Endothelial cell of umbilical vein (primary cell): ENCODE data around the gene SEMA4F. TPM values are rescaled to one million over a fixed set of nuclear protein-coding genes. Genes with fewer than 3 reads are reported as not detected.

Experiments used
- BruUV-seq: library from RNA; stranded (reverse); fragments of 400-500 nt; replicated peaks from 2 replicates; lab custom pipeline; 2021; lab: Mats Ljungman, UMichigan
- CTCF ChIA-PET: fragments of 300-600, 350-600 bp; sonication (Branson Sonifier 250); formaldehyde crosslinking; loops from one replicate; lab custom pipeline; 2021; ENCODE audit warnings: antibody characterized with exemption, inconsistent platforms; lab: Charles Lee
- POLR2A ChIA-PET: fragments of 300-600, 350-600 bp; sonication (Branson Sonifier 250); formaldehyde crosslinking; loops from one replicate; lab custom pipeline; 2021; ENCODE audit warnings: antibody characterized with exemption, inconsistent platforms; lab: Charles Lee
- DNase-seq: peaks from one replicate; pipeline ENCODE4 v3.0.0-alpha.2; 2011; ENCODE audit warnings: low read depth, low spot score
- FAIRE-seq: peaks from 2 replicates; lab custom pipeline; 2011; peaks lifted over from hg19 to GRCh38; lab: Jason Lieb, UNC
- H2AFZ ChIP-seq: 2 replicates; pipeline ENCODE4 v1.6.0; 2012; ENCODE audit warnings: low read depth, low read length, control low read depth, inconsistent platforms
- H3K27ac ChIP-seq: 2 replicates; pipeline ENCODE4 v1.5.1; 2011; ENCODE audit warnings: low read depth, mild to moderate bottlenecking, control low read depth, low read length, moderate library complexity; ENCODE audit not compliant: insufficient read depth
- H3K27me3 ChIP-seq, 2 experiments: 2 replicates each; pipeline versions ENCODE4 v1.6.0 to v1.6.1; 2011; ENCODE audit warnings: low read length in 2 of 2, mixed read lengths in 1 of 2; ENCODE audit not compliant: control insufficient read depth in 2 of 2, insufficient read depth in 2 of 2
- H3K36me3 ChIP-seq, 2 experiments: 2 replicates in 1 of 2; 3 replicates in 1 of 2; pipeline ENCODE4 v1.5.1; 2011; ENCODE audit warnings: low read length in 2 of 2, mild to moderate bottlenecking in 1 of 2, moderate library complexity in 1 of 2; ENCODE audit not compliant: control insufficient read depth in 2 of 2, insufficient read depth in 2 of 2; ENCODE audit errors: extremely low read depth in 1 of 2
- H3K4me1 ChIP-seq: 3 replicates; pipeline ENCODE4 v1.5.1; 2011; ENCODE audit warnings: mild to moderate bottlenecking, low read length; ENCODE audit not compliant: control insufficient read depth, insufficient read depth; ENCODE audit errors: extremely low read depth
- H3K4me2 ChIP-seq: 2 replicates; pipeline ENCODE4 v1.6.1; 2011; ENCODE audit warnings: low read length, control low read depth, mixed read lengths; ENCODE audit not compliant: insufficient read depth
- H3K4me3 ChIP-seq, 3 experiments: fragments of 200-600 bp in 1 of 3; sonication (generic), shearing (Covaris generic) in 1 of 3; replicated peaks in 1 of 3; 2 replicates each; pipeline ENCODE4 v1.5.1; 2011 to 2016; ENCODE audit warnings: control low read depth in 3 of 3, low read length in 3 of 3, mild to moderate bottlenecking in 2 of 3, inconsistent platforms in 1 of 3, low read depth in 1 of 3, moderate library complexity in 1 of 3; ENCODE audit not compliant: insufficient read depth in 1 of 3
- H3K79me2 ChIP-seq: 2 replicates; pipeline ENCODE4 v1.6.0; 2012; ENCODE audit warnings: low read length, inconsistent platforms; ENCODE audit not compliant: control insufficient read depth, insufficient read depth
- H3K9ac ChIP-seq: replicated peaks from 2 replicates; pipeline ENCODE3; 2011; ENCODE audit warnings: low read length, control low read depth; ENCODE audit not compliant: insufficient read depth; ENCODE audit errors: extremely low read depth
- H3K9me1 ChIP-seq: replicated peaks from 3 replicates; pipeline ENCODE4 v1.6.0; 2011; ENCODE audit warnings: mild to moderate bottlenecking, low read length; ENCODE audit not compliant: control insufficient read depth, insufficient read depth; ENCODE audit errors: extremely low read depth
- H3K9me3 ChIP-seq: replicated peaks from 2 replicates; pipeline ENCODE4 v1.5.1; 2012; ENCODE audit warnings: low read length, inconsistent platforms; ENCODE audit not compliant: control insufficient read depth, insufficient read depth
- H4K20me1 ChIP-seq: replicated peaks from 2 replicates; pipeline ENCODE3; 2011; ENCODE audit warnings: mild to moderate bottlenecking, low read length; ENCODE audit not compliant: control insufficient read depth, insufficient read depth; ENCODE audit errors: extremely low read depth
- FOS ChIP-seq: IDR thresholded peaks from 2 replicates; pipeline ENCODE4 v1.6.1; 2011; ENCODE audit warnings: mild to moderate bottlenecking, low read length, moderate library complexity, borderline replicate concordance; ENCODE audit not compliant: insufficient read depth
- GATA2 ChIP-seq: IDR thresholded peaks from 2 replicates; pipeline ENCODE4 v1.7.0; 2011; ENCODE audit warnings: low read depth, mild to moderate bottlenecking, moderate library complexity, mixed read lengths, low read length; ENCODE audit not compliant: insufficient read length, insufficient read depth
- JUN ChIP-seq: IDR thresholded peaks from 2 replicates; pipeline ENCODE4 v1.6.1; 2011; ENCODE audit warnings: borderline replicate concordance, low read depth; ENCODE audit not compliant: insufficient read length, insufficient read depth
- MYC ChIP-seq: IDR thresholded peaks from one replicate; pipeline ENCODE4 v1.6.1; 2011; ENCODE audit warnings: mild to moderate bottlenecking, low read depth, low read length
- POLR2A ChIP-seq: IDR thresholded peaks from 2 replicates; pipeline ENCODE4 v1.6.1; 2012; ENCODE audit warnings: low read depth, mild to moderate bottlenecking, control low read depth, low read length
- POLR2AphosphoS5 ChIP-seq: IDR thresholded peaks from 2 replicates; pipeline ENCODE4 v1.6.1; 2012; ENCODE audit warnings: low read depth, mild to moderate bottlenecking, control low read depth, low read length, moderate library complexity; ENCODE audit not compliant: insufficient read depth
- dilution Hi-C: fragments of 300-500 bp; cut with MboI; formaldehyde crosslinking; loops from one replicate; pipeline ENCODE4 v1.15.0; 2019; ENCODE audit warnings: low sequenced_read_pairs; ENCODE audit not compliant: extremely low pct_ligation_motif_present
- intact Hi-C: fragments of 100-400 bp; cut with micrococcal nuclease; formaldehyde crosslinking; loops from one replicate; pipeline ENCODE4 v1.10.0; 2022
- polyA plus RNA-seq, 4 experiments: library from polyadenylated mRNA; depleted of rRNA in 3 of 4; stranded (reverse) in 3 of 4; unstranded in 1 of 4; fragments of >200 nt; gene quantifications; 2 replicates each; pipeline versions ENCODE4 v1.2.1 to v1.2.3, GENCODE V29; 2011 to 2012; ENCODE audit warnings: missing spikeins in 1 of 4
- total RNA-seq: library from RNA; stranded (reverse); gene quantifications from 2 replicates; pipeline ENCODE4 v1.2.3, GENCODE V29; 2021
- TF ChIP-seq, protein P1 (sequence below): IDR thresholded peaks from 2 replicates; pipeline ENCODE4 v1.6.1; 2011; ENCODE audit not compliant: insufficient read depth, insufficient read length

Gene SEMA4F
- total and polyA plus RNA-seq, 2 donors (not counting 3 experiments of a cell fraction or from before 2014, with no cell fraction given): 5.3 to 6.0 TPM

DNA sequence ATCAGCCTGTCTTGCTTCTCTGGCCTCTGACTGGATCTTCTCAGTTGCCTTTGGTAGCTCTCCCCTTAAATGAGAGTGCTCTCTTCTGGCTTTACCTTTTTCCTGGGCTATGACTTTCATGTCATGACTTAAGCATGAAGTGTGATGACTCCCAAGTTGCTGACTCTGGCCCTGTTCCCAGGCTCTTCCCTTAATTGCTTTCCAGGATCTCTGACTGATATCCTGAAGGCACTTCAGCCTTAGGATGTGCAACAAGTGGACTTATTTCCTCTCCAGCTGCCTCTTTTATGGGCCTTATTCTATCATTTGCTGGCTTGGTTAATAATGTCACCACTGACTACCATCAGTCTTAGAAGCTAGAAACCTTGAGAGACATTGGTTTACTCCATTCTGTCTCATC, 17.4 kb downstream of the SEMA4F start:
- Histone ChIP-seq H3K4me3 (no peak overlapping the region), H3K4me1 (no peaks in the 10 kb centered on the region), H3K27me3 (no peaks in the 10 kb centered on the region), H3K9me1 (no peaks in the 10 kb centered on the region), H2AFZ (no peak overlapping the region), H3K79me2 (no peaks in the 10 kb centered on the region), H3K27ac (no peak overlapping the region), H3K9me3 (no peaks in the 10 kb centered on the region), H3K4me2 (no peak overlapping the region), H4K20me1 (no peaks in the 10 kb centered on the region), H3K9ac (no peak overlapping the region), H3K36me3 (no peaks in the 10 kb centered on the region)
- BruUV-seq: no TSS peak
- ChIA-PET POLR2A (no interaction called here), CTCF (interaction anchor here (0.8 to 1.5 kb wide), 2 partner anchors 10 to 19 kb away, joined by 3 to 5 read pairs; no protein-coding TSS in a partner anchor)
- intact Hi-C loops (no loop called here), dilution Hi-C loops (no loop called here)
- DNase-seq: peak; percentile 43
- TF ChIP-seq POLR2A (no peak), FOS (peak; percentile 38)
- no peak for FAIRE-seq

DNA sequence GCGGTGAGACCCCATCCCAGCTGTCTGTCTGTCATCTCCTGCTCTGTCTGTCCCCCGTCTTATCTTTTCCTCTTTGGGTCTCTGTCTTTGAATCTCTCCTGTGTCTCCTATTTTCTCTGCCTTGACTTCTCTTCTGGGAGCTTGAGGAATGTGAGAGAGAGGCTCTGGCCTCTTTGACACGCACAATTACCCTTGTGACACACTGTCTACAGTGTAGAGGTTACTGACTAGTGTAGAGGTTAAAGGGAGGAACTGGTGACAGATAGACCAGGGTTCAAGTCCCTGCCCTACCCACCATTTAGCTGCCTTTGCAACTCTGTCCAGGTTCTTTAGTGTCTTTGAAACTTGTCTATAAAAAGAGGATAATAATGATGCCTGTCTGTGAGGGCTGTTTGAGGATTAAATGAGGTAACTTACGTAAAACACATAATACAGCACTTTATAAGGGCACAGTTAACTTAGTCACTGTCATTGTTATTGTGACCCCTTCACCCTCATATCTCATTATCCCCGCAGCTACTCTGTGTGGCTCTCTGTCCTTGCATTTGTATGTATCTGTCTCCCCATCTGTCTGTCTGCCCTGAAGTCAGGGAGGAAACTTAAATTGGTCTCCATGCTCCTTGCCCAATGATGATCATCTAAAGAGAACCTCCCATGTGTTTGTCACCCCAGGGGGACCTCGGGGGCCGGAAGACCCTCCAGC, 19.9 kb downstream of the SEMA4F start:
- Histone ChIP-seq H2AFZ (no peak overlapping the region), H3K27ac (no peak overlapping the region), H3K4me2 (no peak overlapping the region), H3K9ac (no peak overlapping the region), H4K20me1 (no peaks in the 10 kb centered on the region), H3K27me3 (no peaks in the 10 kb centered on the region), H3K36me3 (no peaks in the 10 kb centered on the region), H3K4me1 (no peaks in the 10 kb centered on the region), H3K9me1 (no peaks in the 10 kb centered on the region), H3K79me2 (no peaks in the 10 kb centered on the region), H3K9me3 (no peaks in the 10 kb centered on the region), H3K4me3 (no peak overlapping the region)
- FAIRE-seq: no peak
- dilution Hi-C loops: no loop called here
- BruUV-seq: no TSS peak
- ChIA-PET POLR2A (no interaction called here), CTCF (no interaction called here)
- intact Hi-C loops: no loop called here
- no peak for DNase-seq
- TF ChIP-seq POLR2A: no peak
- no peak for TF ChIP-seq GATA2
- no peak for TF ChIP-seq FOS
- TF ChIP-seq, protein P1, sequence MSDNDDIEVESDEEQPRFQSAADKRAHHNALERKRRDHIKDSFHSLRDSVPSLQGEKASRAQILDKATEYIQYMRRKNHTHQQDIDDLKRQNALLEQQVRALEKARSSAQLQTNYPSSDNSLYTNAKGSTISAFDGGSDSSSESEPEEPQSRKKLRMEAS: no peak
- no peak for TF ChIP-seq POLR2AphosphoS5
- no peak for TF ChIP-seq JUN
- TF ChIP-seq MYC: no peak
